Stimulated activated CD4-positive, alpha-beta T cell treated with anti-CD3 and anti-CD28 coated beads, TNF-alpha, amount 100 ng/mL, for 48 hours (primary cell): ENCODE results near the gene LRP6.

Experiments used
- DNase-seq, 3 donors: peaks; one replicate each; pipeline ENCODE4 v3.0.0-alpha.2; 2020; ENCODE audit warnings: low read depth in 3 of 3

Gene LRP6

DNA sequence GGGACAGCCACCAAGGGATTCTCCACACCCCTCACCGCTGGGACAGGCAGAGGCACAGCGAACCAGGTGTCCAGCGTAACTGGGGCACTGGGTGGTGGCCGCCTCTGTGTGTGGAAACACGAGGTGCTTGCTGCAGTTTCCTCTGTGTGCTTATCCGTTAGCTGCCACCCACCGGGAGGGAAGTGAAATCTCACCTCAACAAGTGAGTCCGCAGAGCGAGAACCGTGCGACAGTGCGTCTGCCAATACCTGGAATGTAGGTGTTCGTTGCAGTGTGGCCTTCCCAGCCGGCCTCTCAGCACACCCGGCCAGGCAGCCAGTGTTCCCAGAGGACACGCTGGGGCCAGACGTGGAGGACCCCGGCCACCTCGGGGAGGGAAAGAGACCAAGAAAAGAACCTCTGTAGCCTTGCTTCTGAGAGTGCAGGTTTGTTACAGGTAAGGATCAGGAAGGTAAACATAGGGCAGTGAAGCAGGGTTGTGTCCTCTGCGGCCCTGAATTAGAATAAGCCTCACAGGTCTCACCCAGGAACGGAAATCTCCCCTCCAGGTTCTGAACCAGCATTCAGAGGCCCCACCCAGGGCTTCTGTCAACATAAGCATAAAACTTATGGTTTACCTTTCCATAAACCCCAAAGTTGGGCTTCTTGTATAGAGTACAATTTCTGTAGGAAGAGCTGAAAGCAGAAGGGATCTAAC is 194.6 kb downstream of the LRP6 start:
- peak in 1 of 3 donors; percentile 15 for DNase-seq

DNA sequence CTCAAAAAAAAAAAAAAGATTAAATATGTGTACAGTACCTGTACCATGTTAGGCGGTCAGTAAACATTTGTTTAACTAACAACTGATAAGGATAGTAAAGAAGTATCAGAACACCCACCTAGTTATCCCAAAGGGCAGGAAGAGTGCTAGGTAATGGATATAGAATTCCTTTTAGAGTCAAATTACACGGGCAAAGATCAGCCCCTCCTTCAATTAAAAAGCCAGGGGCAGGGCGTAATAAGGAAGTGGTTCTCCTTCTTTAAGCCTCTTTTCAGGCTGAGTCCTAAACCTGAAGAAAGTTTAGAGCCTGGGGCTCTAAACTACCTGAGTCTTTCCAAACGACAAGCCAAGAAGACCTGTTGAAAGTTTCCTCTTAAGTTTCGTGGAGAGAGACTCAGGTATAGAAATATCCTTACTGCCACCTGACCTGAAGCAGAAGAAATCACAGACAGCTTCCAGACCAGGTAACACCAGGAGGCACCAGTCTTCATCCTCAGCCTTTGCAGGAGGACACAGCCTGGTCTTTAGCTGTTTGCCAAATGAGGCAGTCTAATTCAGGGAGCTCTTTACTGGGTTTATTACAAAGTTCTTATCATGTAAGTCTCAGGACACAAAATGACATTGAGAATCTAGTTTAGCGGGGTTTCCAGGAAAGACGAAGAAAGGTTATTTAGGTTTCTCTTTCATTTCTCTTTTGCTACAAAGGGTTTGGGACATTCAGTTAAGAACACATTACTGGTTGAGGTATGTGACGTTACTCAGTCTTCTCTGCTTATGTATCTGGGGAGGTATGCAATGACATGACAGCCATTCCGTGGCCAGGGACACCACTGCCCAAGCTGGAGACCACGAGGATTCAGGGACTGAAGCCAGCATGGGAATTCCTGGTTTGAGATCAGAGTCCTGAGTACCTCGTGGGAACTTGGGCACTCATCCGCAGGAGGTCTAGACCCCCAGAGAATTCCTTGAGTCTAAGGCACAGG is 195.9 kb downstream of the LRP6 start, which contains the start of gene BCL2L14:
TSS of gene BCL2L14 (plus strand) at position 266 of the 983 bp plus-strand sequence. CDS start 8,367 bp downstream, outside the sequence.
- DNase-seq: no peak

DNA sequence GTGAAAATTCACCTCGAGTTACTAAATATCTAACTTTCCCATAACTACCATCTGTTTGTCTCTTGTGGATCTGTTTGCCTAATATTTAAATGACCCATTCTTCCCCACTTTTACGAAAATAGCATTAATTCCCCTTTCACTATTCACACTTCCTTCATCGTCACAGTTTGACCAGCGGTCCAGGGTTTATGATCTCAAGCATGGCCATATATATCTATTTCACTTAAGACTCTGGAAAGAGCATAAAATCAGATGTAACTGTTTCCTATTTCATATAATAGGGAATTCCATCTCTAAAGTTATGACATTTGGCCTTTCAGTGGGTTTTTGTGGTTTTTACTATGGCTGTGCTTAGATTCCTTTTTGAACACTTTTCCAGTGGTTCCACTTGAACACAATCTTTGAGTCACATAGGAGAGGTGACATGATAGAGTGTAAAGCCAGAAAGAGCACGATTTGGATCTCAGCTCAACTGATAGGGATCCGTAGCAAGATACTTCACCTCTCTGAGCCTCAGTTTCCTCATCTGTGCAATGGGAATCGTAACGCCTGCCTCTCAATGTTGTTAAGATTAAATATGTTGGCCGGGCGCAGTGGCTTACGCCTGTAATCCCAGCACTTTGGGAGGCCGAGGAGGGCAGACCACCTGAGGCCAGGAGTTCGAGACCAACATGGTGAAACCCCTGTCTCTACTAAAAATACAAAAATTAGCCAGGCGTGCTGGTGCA is 196.9 kb downstream of the LRP6 start:
- no peak for DNase-seq

DNA sequence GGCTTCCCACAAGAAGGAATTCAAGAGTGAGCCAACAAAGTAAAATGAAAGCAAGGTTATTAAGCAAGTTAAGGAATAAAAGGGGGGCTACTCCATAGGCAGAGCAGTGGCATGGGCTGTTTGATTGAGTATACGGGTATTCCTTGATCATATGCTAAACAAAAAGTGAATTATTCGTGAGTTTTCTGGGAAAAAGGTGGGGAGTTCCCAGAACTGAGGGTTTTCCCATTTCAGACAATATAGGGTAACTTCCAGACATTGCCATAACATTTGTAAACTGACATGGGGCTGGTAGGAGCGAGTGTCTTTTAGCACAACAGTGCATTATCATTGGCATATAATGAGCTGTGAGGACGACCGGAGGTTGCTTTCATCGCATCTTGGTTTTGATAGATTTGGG is 198.1 kb downstream of the LRP6 start:
- DNase-seq: no peak
